ENCODE data around the gene KRTAP3-3.
"Not testable (repeated sequence)": the region's sequence is repeated elsewhere in the genome, so short reads cannot be mapped to it uniquely, and the experiment has no call there.

KRTAP3-3 gene

DNA sequence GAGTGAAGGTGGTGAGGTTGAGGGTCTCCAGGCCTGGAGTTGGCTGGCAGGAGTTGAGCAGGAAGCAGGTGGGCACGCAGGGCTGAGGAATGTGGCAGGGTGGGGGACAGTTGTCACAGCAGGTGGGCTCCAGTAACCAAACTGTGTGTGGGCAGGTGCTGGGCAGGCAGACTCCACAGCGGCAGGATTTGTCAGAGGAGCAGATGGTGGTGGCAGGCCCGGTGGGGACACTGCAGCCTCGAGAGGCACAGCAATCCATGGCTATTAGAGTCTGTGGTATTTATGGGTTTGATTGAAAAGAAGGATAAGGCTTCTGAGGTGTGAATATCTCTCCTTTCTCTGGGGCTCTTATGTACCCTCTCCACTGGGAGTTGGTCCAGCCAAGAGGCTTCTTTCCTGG is at the start of gene KRTAP3-3:
Gene KRTAP3-3, minus strand, starts transcription at position 326 of the 400 bp plus-strand sequence. Its CDS starts 67 bp downstream, at position 259.
- DNase-seq (ENCODE audit: low read depth in 2 of 2) = no peak

DNA sequence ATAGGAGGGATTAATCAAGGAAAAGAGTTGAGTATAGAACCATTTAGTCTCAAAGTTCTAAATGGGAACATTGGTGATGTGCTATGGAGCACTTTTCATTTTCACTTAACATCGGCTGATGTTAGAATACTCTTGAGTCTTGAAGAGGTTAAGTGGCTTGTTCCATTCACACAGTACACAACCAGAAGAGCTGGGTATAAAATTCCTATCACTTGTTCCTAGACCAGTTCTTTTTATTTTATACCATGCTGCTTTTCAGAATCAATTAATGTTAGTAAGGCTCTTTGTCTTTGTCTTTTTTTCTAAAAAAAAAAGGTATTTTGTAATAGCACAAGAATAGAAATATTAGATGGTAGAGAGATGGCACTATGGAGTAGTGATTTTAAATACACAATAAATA is 49.0 kb upstream of the KRTAP3-3 start:
- DNase-seq (ENCODE audit: low read depth in 2 of 2) = no peak

DNA sequence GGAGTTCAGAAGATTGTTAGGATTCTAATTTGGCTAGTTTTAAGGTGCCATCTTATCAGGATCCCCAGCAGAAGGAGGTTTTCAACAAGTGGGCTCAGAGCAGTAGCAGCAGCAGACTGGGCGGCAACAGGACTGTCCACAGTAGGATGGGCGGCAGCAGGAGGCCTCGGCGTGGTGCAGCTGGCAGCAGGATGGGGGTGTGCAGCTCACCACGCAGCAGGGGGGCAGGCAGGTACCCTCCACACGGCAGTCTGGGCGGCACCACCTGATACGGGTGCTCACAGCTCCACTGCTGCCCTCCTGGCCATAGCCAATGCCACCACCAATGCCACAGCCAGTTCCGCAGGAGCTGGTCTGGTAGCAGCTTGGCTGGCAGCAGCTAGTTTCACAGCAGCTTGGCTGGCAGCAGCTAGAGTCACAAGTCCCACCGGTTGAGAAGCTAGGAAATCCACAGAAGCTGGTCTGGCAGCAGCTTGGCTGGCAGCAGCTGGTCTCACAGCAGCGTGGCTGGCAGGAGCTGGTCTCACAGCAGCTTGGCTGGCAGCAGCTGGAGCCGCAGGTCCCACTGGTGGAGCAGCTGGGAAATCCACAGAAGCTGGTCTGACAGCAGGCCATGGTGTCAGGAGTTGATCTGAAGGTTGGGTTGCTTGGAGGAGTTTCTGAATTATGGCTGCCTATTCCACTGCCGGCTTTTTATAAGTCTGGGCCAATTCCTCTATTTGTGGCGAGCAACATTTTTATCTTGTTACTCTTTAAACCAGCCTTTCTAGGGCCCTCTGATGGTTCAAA is 47.0 kb upstream of the KRTAP3-3 start, which contains the start of gene KRTAP1-1:
Gene KRTAP1-1, minus strand, starts transcription at position 668 of the 789 bp plus-strand sequence. Its CDS starts 53 bp downstream, at position 615.
- not testable (repeated sequence) for DNase-seq (ENCODE audit: low read depth in 2 of 2)

DNA sequence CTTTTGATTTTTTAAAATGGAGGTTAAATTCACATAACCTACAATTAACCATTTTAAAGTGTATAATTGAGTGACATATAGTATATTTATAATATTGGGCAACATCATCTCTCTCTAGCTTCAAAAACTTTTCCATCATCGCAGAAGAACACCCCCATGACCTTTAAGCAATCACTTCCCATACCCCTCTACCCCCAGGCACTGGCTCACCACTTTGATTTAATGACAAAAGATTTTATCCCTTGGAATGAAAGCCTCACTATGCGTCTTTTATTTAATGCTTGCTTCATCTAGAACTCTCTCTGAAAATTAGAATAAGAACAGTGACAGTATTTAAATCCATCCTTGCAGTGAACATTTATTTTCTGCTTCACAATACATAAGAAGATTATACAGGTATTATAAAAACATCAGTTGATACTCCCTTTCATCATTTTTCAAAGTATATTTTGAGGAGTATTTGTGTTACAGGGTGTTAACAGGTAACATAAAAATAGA is 43.9 kb upstream of the KRTAP3-3 start:
- DNase-seq (ENCODE audit: low read depth in 2 of 2) = no peak

DNA sequence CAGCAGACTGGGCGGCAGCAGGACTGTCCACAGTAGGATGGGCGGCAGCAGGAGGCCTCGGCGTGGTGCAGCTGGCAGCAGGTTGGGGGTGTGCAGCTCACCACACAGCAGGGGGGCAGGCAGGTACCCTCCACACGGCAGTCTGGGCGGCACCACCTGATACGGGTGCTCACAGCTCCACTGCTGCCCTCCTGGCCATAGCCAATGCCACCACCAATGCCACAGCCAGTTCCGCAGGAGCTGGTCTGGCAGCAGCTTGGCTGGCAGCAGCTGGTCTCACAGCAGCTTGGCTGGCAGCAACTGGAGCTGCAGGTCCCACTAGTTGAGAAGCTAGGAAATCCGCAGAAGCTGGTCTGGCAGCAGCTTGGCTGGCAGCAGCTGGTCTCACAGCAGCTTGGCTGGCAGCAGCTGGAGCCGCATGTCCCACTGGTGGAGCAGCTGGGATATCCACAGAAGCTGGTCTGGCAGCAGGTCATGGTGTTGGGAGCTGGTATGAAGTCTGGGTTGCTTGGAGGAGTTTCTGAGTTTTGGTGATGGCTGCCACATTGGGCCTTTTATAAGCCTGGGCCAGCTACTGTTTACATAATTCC is 40.5 kb upstream of the KRTAP3-3 start, which contains the start of gene KRTAP1-3:
Gene KRTAP1-3, minus strand, starts transcription at position 529 of the 590 bp plus-strand sequence. Its CDS starts 53 bp downstream, at position 476.
- DNase-seq (ENCODE audit: low read depth in 2 of 2) = not testable (repeated sequence)

DNA sequence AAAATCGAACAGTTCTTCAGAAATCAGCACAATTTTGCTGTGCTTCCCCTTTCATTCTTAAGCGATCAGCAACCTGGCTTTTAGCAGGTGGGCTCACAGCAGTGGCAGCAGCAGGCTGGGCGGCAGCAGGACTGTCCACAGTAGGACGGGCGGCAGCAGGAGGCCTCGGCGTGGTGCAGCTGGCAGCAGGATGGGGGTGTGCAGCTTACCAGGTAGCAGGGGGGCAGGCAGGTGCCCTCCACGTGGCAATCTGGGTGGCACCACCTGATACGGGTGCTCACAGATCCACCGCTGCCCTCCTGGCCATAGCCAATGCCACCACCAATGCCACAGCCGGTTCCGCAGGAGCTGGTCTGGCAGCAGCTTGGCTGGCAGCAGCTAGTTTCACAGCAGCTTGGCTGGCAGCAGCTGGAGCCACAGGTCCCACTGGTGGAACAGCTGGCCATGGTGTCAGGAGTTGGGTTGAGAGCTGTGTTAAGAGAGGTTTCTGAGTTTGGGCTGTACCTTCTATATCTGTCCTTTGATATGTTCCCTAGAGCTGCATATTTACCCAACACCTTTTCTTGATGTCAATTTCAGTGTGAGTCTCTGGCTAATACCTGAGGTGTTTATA is 35.8 kb upstream of the KRTAP3-3 start, which contains the start of gene KRTAP1-4:
Gene KRTAP1-4, minus strand, starts transcription at position 563 of the 613 bp plus-strand sequence. Its CDS starts 117 bp downstream, at position 446.
- DNase-seq (ENCODE audit: low read depth in 2 of 2) = no peak

DNA sequence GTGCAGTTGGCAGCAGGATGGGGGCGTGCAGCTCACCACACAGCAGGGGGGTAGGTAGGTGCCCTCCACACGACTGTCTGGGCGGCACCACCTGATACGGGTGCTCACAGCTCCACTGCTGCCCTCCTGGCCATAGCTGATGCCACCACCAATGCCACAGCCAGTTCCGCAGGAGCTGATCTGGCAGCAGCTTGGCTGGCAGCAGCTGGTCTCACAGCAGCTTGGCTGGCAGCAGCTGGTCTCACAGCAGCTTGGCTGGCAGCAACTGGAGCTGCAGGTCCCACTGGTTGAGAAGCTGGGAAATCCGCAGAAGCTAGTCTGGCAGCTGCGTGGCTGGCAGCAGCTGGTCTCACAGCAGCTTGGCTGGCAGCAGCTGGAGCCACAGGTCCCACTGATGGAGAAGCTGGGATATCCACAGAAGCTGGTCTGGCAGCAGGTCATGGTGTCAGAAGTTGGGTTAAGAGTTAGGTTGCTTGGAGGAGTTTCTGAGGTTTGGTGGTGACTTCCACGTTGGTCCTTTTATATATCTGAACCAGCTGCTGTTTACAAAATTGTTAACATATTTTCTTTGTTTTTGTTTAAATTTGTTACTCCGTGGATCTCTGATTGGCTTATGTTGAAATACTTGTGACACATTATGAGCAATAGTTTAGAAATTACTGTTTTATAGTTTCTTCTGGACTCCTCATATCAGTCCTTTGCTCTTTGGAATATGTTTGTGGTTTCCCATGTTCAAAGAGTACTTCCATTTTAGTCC is 32.9 kb upstream of the KRTAP3-3 start, which contains the start of gene KRTAP1-5:
Gene KRTAP1-5, minus strand, starts transcription at position 494 of the 757 bp plus-strand sequence. Its CDS starts 53 bp downstream, at position 441.
- no peak for DNase-seq (ENCODE audit: low read depth in 2 of 2)

DNA sequence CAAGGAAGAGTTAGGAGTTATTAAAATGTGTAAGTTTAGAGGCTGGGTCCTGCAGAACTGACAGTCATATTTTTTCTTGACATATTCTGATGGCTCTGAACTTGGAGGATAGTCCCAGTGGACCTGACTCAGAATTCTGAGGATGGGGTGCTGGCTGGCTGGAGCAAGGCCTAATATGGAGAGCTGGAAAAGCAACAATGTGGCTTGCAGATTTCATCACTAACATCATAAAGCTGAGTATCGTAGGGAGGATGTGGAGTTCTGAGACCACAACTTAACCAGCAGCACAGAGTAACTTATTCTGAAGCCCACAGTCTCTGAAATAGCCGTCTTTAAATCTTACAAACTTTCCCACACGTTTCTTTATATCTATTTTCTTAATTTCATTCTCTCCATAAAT is 30.7 kb upstream of the KRTAP3-3 start:
- DNase-seq (ENCODE audit: low read depth in 2 of 2) = no peak

DNA sequence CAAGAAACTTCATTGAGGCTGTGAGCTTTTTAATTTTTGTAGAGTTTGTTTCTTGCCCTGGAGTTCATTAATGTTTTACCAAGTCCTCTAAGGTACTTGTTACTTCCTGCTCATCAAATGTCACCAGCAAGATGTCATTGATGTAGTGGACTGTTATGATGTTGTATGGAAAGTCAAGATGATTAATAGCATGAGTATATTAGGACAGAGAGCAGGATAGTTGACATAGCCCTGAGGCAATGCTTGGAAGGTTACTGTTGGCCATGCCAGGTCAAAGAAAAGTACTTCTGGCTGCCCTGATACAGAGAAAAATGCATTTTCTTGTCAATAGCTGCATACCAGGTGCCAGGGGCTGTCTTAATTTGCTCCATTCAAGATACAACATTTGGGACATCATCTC is 26.4 kb upstream of the KRTAP3-3 start:
- DNase-seq (ENCODE audit: low read depth in 2 of 2) = no peak

DNA sequence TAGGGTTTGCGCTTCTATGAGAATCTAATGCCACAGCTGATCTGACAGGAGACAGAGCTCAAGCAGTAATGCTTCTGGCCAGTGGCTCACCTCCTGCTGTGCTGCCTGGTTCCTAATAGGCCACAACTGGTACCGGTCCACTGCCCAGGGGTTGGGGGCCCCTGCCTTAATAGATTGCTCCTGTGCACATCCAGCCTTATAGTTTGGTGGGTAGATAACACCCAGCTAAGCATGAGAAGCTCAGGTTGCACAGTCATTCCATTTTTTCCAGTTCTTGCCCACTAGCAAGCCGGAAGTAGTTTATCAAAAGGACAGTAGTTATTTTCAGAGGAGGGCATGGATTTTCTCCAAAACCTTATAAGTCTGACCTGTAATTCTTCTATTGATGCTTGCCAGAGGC is 25.5 kb upstream of the KRTAP3-3 start:
- DNase-seq (ENCODE audit: low read depth in 2 of 2) = no peak

DNA sequence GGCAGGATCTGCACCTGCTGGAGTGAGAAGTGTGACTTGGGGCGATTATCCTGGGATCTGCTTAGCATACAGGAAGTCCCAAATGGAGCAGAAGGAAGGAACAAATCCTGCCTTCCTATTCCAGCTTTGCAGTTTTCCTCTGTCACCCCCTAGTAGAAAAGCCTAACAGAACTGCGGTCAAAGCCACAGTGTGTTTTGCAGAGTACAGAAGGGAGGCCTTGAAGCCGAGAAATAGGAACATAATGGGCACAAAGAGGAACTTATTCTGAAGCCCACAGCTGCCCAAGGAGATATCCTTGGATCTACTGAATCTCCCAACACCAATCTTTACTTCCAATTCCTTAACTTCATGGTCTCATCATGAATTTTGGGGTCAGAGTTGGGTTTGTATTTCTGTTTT is 24.6 kb upstream of the KRTAP3-3 start:
- DNase-seq (ENCODE audit: low read depth in 2 of 2) = no peak

DNA sequence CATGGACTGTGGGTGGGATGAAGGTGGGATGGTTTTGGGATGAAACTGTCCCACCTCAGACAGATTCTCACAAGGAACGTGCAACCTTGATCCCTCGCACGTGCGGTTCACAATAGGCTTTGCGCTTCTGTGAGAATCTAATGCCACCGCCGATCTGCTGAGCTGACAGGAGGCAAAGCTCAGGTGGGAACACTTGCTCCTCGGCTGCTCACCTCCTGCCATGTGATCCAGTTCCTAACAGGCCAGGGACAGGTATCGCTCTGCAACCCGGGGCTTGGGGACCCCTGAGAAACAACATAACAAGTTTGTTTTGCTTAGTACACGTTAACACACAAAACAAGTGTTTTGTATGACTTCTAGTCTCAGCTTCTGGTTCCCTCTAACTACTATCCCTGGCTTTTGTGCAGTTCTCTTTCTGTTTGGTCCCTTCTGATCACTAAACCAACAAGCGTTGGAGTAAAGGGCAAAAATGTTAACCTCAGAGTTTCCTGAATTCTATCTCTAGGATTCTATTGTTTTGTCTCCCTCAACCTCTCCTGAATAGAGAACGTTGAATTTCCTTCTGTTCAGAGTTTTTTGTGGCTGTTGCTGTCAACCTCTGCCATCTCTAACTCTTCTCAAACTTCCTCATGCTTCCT is 22.7 kb upstream of the KRTAP3-3 start:
- DNase-seq (ENCODE audit: low read depth in 2 of 2) = no peak

DNA sequence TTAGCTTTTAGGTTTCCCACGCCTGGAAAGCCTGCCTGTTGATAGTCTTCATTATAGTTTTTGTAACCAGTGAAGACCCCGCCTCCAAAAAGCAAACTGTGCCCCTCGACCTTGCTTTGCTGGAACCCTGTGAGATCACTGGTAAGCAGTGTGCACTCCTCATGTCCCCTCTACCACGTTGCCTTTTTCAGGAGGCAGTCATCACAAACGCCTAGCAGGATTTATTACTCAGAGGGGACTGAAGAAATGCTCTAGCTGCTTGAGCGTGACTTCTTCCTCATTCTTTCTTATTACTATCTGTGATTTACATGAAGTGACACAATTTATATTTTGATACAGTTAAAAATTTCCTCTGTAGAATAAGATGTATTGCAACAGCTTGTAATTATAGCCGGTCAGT is 21.5 kb upstream of the KRTAP3-3 start:
- DNase-seq (ENCODE audit: low read depth in 2 of 2) = no peak

DNA sequence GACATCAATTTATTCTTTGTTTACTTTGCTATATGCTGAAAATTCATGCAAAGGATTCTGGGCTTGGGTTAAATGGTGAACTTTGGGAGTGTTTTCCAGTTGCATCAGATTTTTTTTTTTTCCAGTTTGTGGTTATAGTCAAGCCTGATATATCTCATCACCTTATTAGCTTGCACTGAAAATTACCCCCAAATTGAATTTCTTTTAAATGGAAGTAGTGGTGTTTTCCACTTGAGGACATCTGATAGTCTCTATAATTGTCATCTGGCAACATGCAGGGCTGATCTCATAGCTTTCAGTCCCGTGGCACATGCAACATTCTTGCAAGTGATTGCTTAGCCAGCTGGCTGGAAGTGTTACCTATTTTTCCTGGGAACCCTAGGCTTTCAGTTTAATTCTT is 19.6 kb upstream of the KRTAP3-3 start:
- DNase-seq (ENCODE audit: low read depth in 2 of 2) = no peak

DNA sequence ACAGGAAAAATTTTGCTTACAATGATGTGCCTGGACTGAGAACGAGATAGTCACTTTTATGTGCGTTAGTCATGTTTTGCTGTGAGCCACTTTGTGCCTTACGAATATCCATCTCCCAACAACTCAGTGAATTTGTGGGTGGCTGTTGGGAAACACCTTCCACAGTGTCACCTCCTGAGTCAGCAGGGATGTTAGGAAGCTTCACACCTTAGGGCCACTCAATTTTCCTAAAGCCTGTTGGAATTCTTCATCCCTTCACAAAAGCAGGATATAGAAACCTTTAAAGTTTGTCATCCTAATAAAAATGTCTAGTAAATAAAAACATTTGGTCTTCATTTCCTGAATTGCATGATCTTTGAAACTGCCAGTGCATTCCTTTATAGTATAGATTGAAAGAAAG is 19.2 kb upstream of the KRTAP3-3 start:
- no peak for DNase-seq (ENCODE audit: low read depth in 2 of 2)

DNA sequence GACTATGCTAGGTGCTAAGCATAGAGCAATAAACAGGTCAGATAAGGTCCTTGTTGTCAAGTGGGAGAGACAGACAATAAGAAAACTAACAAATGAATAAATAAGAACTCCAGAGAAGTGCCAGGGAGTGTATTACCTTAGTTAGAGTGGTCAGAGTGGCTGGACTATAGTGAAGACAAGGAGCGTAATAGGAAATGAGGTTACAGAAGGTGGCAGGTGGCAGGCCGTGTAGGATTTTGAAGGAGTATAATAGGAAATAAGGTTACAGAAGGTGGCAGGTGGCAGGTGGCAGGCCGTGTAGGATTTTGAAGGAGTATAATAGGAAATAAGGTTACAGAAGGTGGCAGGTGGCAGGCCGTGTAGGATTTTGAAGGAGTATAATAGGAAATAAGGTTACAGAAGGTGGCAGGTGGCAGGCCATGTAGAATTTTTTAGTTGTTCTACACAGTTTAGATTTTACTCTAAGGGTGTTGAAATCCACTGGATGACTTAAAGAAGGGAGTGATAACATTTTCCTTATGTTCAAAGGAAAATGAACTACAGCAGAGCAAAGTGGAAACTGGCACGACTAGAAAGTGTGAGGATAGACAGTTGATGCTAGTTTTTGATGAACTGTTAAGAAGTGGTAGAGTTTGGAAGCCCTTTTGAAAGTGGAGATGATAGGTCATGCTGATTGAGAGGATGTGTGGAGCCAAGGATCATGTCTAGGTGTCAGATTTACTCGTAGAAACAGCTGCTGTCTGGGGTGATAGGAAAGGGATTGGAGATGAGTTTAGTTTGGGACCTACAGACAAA is 18.6 kb upstream of the KRTAP3-3 start:
- no peak for DNase-seq (ENCODE audit: low read depth in 2 of 2)

DNA sequence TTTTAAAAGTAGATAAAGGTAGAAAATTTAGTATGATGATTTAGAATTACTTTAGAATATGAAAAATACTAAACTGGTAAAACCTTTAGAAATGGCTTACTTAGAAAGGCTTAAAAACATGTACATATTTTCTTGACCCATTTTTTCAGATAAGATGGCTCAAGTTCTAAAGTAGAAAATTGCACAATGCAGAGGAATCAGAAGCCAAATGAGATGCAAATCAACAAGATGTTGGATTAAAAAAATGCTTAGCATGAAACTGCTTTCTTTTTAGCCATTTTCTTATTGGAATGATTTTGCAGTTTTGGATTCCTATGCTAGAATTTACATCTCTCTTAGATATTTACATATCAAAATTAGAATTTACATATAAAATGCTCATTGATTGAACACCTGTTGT is 16.5 kb upstream of the KRTAP3-3 start:
- DNase-seq (ENCODE audit: low read depth in 2 of 2) = no peak

DNA sequence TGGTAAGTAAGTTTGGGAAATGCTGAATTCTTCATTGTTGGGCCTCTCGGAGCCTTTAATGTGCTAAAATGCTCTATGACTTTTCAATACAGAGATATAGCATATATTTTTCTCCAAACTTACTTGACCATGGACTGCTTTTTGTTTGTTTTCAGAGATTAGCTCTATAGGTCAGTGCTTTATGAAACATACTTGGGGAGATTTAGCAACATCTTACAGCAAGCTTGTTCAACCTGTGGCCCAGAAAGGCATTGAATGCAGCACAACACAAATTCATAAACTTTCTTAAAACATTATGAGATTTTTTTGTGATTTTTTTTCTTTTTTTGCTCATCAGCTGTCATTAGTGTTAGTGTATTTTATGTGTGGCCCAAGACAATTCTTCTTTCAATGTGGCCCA is 16.0 kb upstream of the KRTAP3-3 start:
- DNase-seq (ENCODE audit: low read depth in 2 of 2) = no peak

DNA sequence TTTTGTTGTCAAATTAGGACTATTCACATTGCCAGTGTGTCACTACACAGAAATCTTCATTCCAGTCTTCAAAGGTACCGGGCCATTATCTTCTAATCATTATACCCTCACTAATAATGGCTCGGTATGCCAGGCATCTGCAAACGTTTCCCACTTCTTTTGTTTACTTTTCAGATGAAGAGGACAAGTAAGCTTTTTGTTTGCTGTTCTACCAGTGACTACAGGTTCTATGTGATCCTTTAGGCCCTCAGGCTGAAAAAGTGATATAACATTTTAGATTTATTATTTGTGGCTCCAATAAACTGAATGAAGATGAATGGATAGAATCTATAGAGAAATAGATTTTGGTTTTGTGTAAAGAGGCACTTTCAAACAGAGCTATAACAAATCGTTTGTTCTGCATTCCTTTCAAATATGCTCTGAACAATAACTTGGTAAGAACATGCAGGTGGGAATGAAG is 15.4 kb upstream of the KRTAP3-3 start:
- no peak for DNase-seq (ENCODE audit: low read depth in 2 of 2)

DNA sequence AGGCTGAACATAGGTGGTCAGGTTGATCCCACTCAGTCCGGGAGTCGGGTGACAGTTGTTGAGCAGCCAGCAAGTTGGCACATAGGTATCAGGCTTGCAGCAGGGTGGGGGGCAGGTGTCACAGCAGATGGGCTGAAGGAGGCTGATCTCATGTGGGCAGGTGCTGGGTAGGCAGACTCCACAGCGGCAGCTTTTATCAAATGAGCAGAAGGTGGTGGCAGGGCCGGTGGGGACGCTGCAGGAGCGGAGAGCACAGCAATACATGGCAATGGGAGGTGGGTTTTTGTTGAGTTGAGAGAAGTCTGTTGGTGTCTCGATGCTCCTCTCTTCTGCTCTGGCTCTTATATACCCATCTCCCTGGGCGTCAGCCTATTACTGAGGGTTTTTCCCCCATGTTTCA is 14.8 kb upstream of the KRTAP3-3 start, which contains the start of gene KRTAP3-1:
Gene KRTAP3-1, minus strand, starts transcription at position 318 of the 400 bp plus-strand sequence. Its CDS starts 54 bp downstream, at position 264.
- no peak for DNase-seq (ENCODE audit: low read depth in 2 of 2)
